PC-9 (cell line): Measurements from ENCODE around the gene CBX2. TPM values are rescaled to one million over a fixed set of nuclear protein-coding genes. Genes with fewer than 3 reads are reported as not detected.

Experiments used
- BruUV-seq: library from RNA; stranded (reverse); fragments of 400-500 nt; replicated peaks from 2 replicates; lab custom pipeline; 2021; lab: Mats Ljungman, UMichigan
- CTCF ChIA-PET: fragments of 300-600 bp; sonication (Branson Sonifier 250); formaldehyde crosslinking; loops from one replicate; lab custom pipeline; 2022; ENCODE audit warnings: antibody characterized with exemption; lab: Charles Lee
- POLR2A ChIA-PET: fragments of 300-600 bp; sonication (Branson Sonifier 250); formaldehyde crosslinking; loops from one replicate; lab custom pipeline; 2022; ENCODE audit warnings: antibody characterized with exemption; ENCODE audit not compliant: unreplicated experiment; lab: Charles Lee
- DNase-seq, 2 experiments: peaks; one replicate each; pipeline versions ENCODE4 v3.0.0 to v3.0.0-alpha.2; 2015 to 2022; ENCODE audit warnings: mixed read lengths in 1 of 2
- H2AFZ ChIP-seq: fragments of 200-600 bp; sonication (generic); 2 replicates; pipeline ENCODE4 v1.8.1; 2017; ENCODE audit warnings: antibody characterized with exemption
- H3F3A ChIP-seq: fragments of 200-600 bp; sonication (generic); 2 replicates; pipeline ENCODE4 v1.8.1; 2017; ENCODE audit warnings: antibody characterized with exemption, mild to moderate bottlenecking, low read depth; ENCODE audit not compliant: insufficient read depth
- H3K27ac ChIP-seq: fragments of 200-600 bp; sonication (generic); 2 replicates; pipeline ENCODE4 v1.6.1; 2016; ENCODE audit warnings: mixed run types
- H3K27me3 ChIP-seq: fragments of 200-600 bp; sonication (generic); 2 replicates; pipeline ENCODE4 v1.6.1; 2016; ENCODE audit warnings: low read depth, mixed run types; ENCODE audit not compliant: insufficient read depth
- H3K36me3 ChIP-seq: fragments of 200-600 bp; sonication (generic); 2 replicates; pipeline ENCODE4 v1.6.1; 2016; ENCODE audit warnings: low read depth, mixed run types
- H3K4me1 ChIP-seq: fragments of 200-600 bp; sonication (generic); replicated peaks from 2 replicates; pipeline ENCODE4 v1.6.1; 2016; ENCODE audit warnings: mixed run types; ENCODE audit not compliant: insufficient read depth
- H3K4me2 ChIP-seq: fragments of 200-600 bp; sonication (generic); 2 replicates; pipeline ENCODE4 v1.6.1; 2017; ENCODE audit warnings: mixed run types
- H3K4me3 ChIP-seq: fragments of 200-600 bp; sonication (generic); 2 replicates; pipeline ENCODE4 v1.6.1; 2016; ENCODE audit warnings: mixed run types
- H3K79me2 ChIP-seq: fragments of 200-600 bp; sonication (generic); 2 replicates; pipeline ENCODE4 v1.6.1; 2017; ENCODE audit warnings: low read depth, mixed run types
- H3K9me2 ChIP-seq: fragments of 200-600 bp; sonication (generic); 2 replicates; pipeline ENCODE4 v1.8.1; 2017; ENCODE audit warnings: mild to moderate bottlenecking; ENCODE audit not compliant: insufficient read depth
- H3K9me3 ChIP-seq: fragments of 200-600 bp; sonication (generic); 2 replicates; pipeline ENCODE4 v1.8.1; 2016; ENCODE audit warnings: low read depth; ENCODE audit not compliant: insufficient read depth
- H4K20me1 ChIP-seq: fragments of 200-600 bp; sonication (generic); 2 replicates; pipeline ENCODE4 v1.8.1; 2017; ENCODE audit not compliant: insufficient read depth
- CTCF ChIP-seq: fragments of 200-600 bp; sonication (generic); conservative IDR thresholded peaks from 2 replicates; pipeline ENCODE4 v1.6.1; 2017; ENCODE audit warnings: mixed run types, antibody characterized with exemption, mild to moderate bottlenecking, moderate library complexity
- EZH2 ChIP-seq: fragments of 200-600 bp; sonication (generic); IDR thresholded peaks from 2 replicates; pipeline ENCODE4 v1.8.0; 2017; ENCODE audit warnings: antibody characterized with exemption, low read depth
- intact Hi-C: fragments of 100-400 bp; cut with micrococcal nuclease; formaldehyde crosslinking; loops from one replicate; pipeline ENCODE4 v1.10.0; 2022; ENCODE audit not compliant: unreplicated experiment
- total RNA-seq: library from RNA; stranded (reverse); gene quantifications from 2 replicates; pipeline ENCODE4 v1.2.3, GENCODE V29; 2021

Gene CBX2
- total RNA-seq, 1 experiment from 2014 or later: 32.6 TPM

GRCh38 chr17:79749156-79749815 lies 28.7 kb upstream of the CBX2 start:
- no peak for TF ChIP-seq CTCF
- TF ChIP-seq EZH2: no peak
- intact Hi-C loops: no loop called here
- Histone ChIP-seq H3K4me2 (no peak overlapping the region), H3K27me3 (no peaks in the 10 kb centered on the region), H3K9me3 (no peaks in the 10 kb centered on the region), H3K27ac (peak overlapping the region; percentile 18; the same call in 1 of the 2 replicates), H3F3A (peaks cover 51% of the 10 kb centered on the region), H3K4me1 (peaks cover 32% of the 10 kb centered on the region), H3K36me3 (no peaks in the 10 kb centered on the region), H4K20me1 (no peaks in the 10 kb centered on the region), H3K9me2 (no peaks in the 10 kb centered on the region), H3K4me3 (no peak overlapping the region), H3K79me2 (no peaks in the 10 kb centered on the region; the same call in 1 of the 2 replicates), H2AFZ (no peak overlapping the region)
- ChIA-PET CTCF (interaction anchor here (0.5 kb wide), 1 partner anchor 167 kb away, joined by 3 read pairs; no protein-coding TSS in a partner anchor), POLR2A (no interaction called here)
- BruUV-seq: no TSS peak
- no peak for DNase-seq

GRCh38 chr17:79749958-79750357 lies 28.0 kb upstream of the CBX2 start:
- Histone ChIP-seq H3K79me2 (no peaks in the 10 kb centered on the region; the same call in 1 of the 2 replicates), H2AFZ (no peak overlapping the region), H4K20me1 (no peaks in the 10 kb centered on the region), H3K4me2 (no peak overlapping the region), H3K4me1 (peaks cover 32% of the 10 kb centered on the region), H3K27ac (peak overlapping the region; percentile 18; the same call in 1 of the 2 replicates), H3K27me3 (no peaks in the 10 kb centered on the region), H3F3A (peaks cover 52% of the 10 kb centered on the region), H3K9me3 (no peaks in the 10 kb centered on the region), H3K36me3 (no peaks in the 10 kb centered on the region), H3K4me3 (no peak overlapping the region), H3K9me2 (no peaks in the 10 kb centered on the region)
- ChIA-PET CTCF (no interaction called here), POLR2A (no interaction called here)
- no peak for TF ChIP-seq CTCF
- TF ChIP-seq EZH2: no peak
- DNase-seq: no peak
- no TSS peak for BruUV-seq
- intact Hi-C loops: loop anchor here (2.0 kb wide), 1 partner anchor 19 kb away; no protein-coding TSS in a partner anchor

- CTCF ChIA-PET: interaction anchor here (0.7 kb wide), 1 partner anchor 28 kb away, joined by 3 read pairs; no protein-coding TSS in a partner anchor
- no peak for TF ChIP-seq EZH2
- TF ChIP-seq CTCF: no peak
- no peaks in the 10 kb centered on the region for H4K20me1 ChIP-seq
- H3K4me1 ChIP-seq: peaks cover 29% of the 10 kb centered on the region
- POLR2A ChIA-PET: no interaction called here
- no peaks in the 10 kb centered on the region for H3K27me3 ChIP-seq
- peaks cover 46% of the 10 kb centered on the region for H3F3A ChIP-seq
- no peaks in the 10 kb centered on the region for H3K36me3 ChIP-seq
- H3K9me2 ChIP-seq: no peaks in the 10 kb centered on the region
- H3K4me3 ChIP-seq: no peak overlapping the region
- no peaks in the 10 kb centered on the region; the same call in 1 of the 2 replicates for H3K79me2 ChIP-seq
- peak in 1 of 2 experiments; percentile 67 for DNase-seq
- intact Hi-C loops: loop anchor here (2.0 kb wide), 1 partner anchor 18 kb away; no protein-coding TSS in a partner anchor
- no peaks in the 10 kb centered on the region for H3K9me3 ChIP-seq
- no peak overlapping the region for H3K4me2 ChIP-seq
- H3K27ac ChIP-seq: peak overlapping the region; percentile 54
- no TSS peak for BruUV-seq
- H2AFZ ChIP-seq: no peak overlapping the region
These were observed 27.1 kb upstream of the CBX2 start for GRCh38 chr17:79750650-79751545.
